ENCODE measurements around the gene EFCAB8. TPM values are rescaled to one million over a fixed set of nuclear protein-coding genes. Genes with fewer than 3 reads are reported as not detected.

EFCAB8 gene
- total RNA-seq, 1 donor from 2014 or later, result 0.29 TPM

DNA sequence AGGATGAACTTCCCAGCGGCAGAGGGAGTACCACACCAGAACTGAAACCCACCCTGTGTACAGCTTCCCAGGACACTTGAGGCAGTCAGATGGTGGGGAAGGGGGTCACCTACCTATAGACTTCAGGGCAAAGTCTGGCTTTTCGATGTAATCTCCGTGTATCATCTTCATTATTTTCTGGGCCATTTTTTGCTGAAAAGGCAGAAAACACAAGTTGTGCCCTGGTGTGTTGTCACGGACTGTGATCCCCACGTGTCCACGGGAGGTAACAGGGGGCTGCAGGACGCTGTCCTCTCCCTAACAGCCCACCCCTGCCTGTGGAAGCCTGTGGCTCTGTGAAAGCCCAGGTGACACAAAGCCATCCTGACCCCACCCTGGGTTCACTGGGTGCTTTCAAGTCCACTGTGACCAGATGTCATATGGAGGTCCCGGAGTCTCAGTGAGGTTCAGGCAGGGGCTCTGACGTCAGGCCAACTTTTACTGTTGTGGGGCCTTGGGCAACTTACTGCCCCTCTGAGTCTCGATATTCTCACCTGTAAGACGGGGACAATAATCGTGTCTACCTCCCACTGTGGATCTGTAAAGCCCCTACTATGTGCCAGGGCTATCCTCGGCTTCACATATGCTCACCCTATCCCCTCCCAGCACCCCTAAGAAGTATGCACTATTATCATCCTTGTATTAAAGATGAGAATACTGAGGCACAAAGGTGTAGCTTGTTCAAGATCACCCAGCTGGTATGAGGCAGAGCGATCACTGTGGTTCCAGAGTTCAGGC lies 131.0 kb downstream of the EFCAB8 start:
- no peak overlapping the region for H3K4me3 Mint-ChIP-seq (ENCODE audit: low read depth)
- peaks cover under 1% of the 10 kb centered on the region for H3K9me3 Mint-ChIP-seq (ENCODE audit: low read depth)
- H3K27me3 Mint-ChIP-seq, result no peaks in the 10 kb centered on the region
- no peak for DNase-seq (ENCODE audit: low spot score, unreplicated experiment)
- no peak for TF ChIP-seq CTCF (IDR thresholded peaks at IDR 0.05; ENCODE audit: unreplicated experiment)
- no peaks in the 10 kb centered on the region for H3K4me1 Mint-ChIP-seq (ENCODE audit: low read depth)
- H3K27ac Mint-ChIP-seq, result no peak overlapping the region
- no peaks in the 10 kb centered on the region for H3K36me3 Mint-ChIP-seq (ENCODE audit: insufficient read depth)

GRCh38 chr20:32990426-32990825 lies 131.7 kb downstream of the EFCAB8 start:
- no peak for TF ChIP-seq CTCF (IDR thresholded peaks at IDR 0.05; ENCODE audit: unreplicated experiment)
- Mint-ChIP-seq H3K27ac (no peak overlapping the region), H3K9me3 (ENCODE audit: low read depth) (peaks cover 6% of the 10 kb centered on the region), H3K36me3 (ENCODE audit: insufficient read depth) (no peaks in the 10 kb centered on the region), H3K4me3 (ENCODE audit: low read depth) (no peak overlapping the region), H3K27me3 (no peaks in the 10 kb centered on the region), H3K4me1 (ENCODE audit: low read depth) (no peaks in the 10 kb centered on the region)
- DNase-seq (ENCODE audit: low spot score, unreplicated experiment), result no peak

DNA sequence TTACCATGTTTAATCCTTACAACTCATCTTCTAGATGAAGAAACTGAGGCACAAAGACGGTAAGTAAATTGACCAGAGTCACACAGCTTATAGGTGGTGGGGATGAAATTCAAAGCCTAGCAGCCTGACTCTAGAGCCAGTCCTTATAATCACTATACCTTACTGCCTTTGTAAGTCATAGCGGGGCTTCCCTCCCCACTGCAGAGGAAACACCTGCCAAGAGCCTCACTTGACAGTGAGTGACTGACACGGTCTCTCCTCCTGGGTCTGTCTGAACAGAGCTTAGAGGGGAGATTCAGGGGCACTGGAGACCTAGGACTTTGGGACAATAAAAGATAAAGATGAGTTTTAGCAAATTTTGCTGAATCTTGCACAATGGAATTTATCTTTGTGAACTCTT lies 132.7 kb downstream of the EFCAB8 start:
- no peak for TF ChIP-seq CTCF (IDR thresholded peaks at IDR 0.05; ENCODE audit: unreplicated experiment)
- Mint-ChIP-seq H3K27me3 (no peaks in the 10 kb centered on the region), H3K4me3 (ENCODE audit: low read depth) (no peak overlapping the region), H3K36me3 (ENCODE audit: insufficient read depth) (no peaks in the 10 kb centered on the region), H3K4me1 (ENCODE audit: low read depth) (no peaks in the 10 kb centered on the region), H3K27ac (no peak overlapping the region), H3K9me3 (ENCODE audit: low read depth) (peaks cover 9% of the 10 kb centered on the region)
- no peak for DNase-seq (ENCODE audit: low spot score, unreplicated experiment)

DNA sequence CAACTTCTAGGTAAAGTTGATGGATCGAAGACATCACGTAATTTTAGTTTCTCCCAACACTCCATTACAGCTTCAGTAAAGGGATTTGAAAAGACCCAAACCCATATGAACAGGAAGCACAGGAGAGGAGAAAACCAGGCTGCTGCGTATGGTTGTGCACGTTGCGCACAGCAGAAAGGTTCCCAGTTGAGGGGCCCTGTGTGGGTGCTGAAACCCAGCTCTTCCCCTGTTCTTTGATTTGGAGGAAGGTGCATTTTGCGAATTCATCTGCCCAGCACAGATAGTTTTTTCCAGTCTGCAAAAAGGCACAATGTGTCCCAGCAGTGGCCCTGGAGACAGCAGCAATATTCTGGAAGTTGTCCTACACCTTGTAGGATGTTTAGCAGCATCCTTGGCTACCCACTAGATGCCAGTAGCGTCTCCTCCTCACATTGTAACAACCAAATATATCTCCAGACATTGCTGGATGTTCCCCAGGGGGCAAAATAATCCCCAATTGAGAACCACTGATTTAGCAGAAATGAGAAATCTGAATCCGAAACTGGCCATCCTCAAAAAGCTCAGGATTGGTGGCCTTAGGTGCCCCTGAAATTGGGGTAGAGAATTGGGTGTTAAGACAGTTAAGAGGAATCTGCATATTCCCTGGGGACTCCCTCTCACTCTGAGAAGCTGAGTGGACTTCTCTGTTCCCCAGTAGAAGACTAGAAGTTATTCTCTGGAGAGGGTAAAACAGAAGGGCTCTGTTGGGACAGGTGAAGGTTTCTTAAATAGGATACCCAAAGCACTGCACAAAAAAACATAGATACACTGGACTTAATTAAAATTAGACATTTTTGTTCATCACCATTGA lies 133.3 kb downstream of the EFCAB8 start:
- no peak for DNase-seq (ENCODE audit: low spot score, unreplicated experiment)
- H3K27me3 Mint-ChIP-seq, result no peaks in the 10 kb centered on the region
- H3K27ac Mint-ChIP-seq, result no peak overlapping the region
- no peak overlapping the region for H3K4me3 Mint-ChIP-seq (ENCODE audit: low read depth)
- H3K4me1 Mint-ChIP-seq (ENCODE audit: low read depth), result no peaks in the 10 kb centered on the region
- no peaks in the 10 kb centered on the region for H3K36me3 Mint-ChIP-seq (ENCODE audit: insufficient read depth)
- no peak for TF ChIP-seq CTCF (IDR thresholded peaks at IDR 0.05; ENCODE audit: unreplicated experiment)
- H3K9me3 Mint-ChIP-seq (ENCODE audit: low read depth), result peaks cover 9% of the 10 kb centered on the region

DNA sequence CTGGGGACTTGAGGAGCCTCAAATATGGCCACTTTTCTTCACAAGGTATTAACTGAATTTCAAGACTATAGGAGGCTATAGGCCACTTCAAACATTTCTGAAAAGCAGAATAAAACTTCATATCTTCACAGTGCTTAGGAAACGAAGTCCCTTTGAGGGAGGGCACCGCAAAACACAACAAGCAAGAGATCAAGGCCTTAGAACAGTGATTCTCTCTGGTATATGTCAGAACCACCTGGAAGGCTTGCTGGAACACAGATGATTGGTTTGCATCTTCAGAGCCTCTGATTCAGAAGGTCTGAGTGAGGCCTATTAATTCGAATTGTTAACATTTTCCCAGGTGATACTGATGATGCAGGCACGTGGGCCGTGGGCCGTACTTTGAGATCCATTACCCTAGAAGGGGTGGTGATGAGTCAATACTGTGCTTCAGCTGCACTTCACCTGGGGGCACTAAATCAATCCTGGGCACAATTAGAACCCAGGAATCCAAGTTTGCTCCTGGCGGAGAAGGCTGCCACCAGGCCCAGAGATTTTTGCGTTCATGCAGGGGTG lies 134.8 kb downstream of the EFCAB8 start:
- H3K27me3 Mint-ChIP-seq, result no peaks in the 10 kb centered on the region
- no peak for TF ChIP-seq CTCF (IDR thresholded peaks at IDR 0.05; ENCODE audit: unreplicated experiment)
- H3K27ac Mint-ChIP-seq, result no peak overlapping the region
- no peaks in the 10 kb centered on the region for H3K4me1 Mint-ChIP-seq (ENCODE audit: low read depth)
- no peak for DNase-seq (ENCODE audit: low spot score, unreplicated experiment)
- H3K36me3 Mint-ChIP-seq (ENCODE audit: insufficient read depth), result no peaks in the 10 kb centered on the region
- H3K9me3 Mint-ChIP-seq (ENCODE audit: low read depth), result peaks cover 9% of the 10 kb centered on the region
- H3K4me3 Mint-ChIP-seq (ENCODE audit: low read depth), result no peak overlapping the region
